NCI-H345 treated with DMSO at 0.1 percent for 48 hours (cell line): ENCODE data around the gene PACSIN3.
"Not testable (repeated sequence)": the region's sequence is repeated elsewhere in the genome, so short reads cannot be mapped to it uniquely, and the experiment has no call there.

ENCODE experiments used
- DNase-seq: peaks from one replicate; lab custom pipeline; 2025; ENCODE audit not compliant: unreplicated experiment; lab: John Stamatoyannopoulos, UW

PACSIN3 gene

GRCh38 chr11:47186076-47186699 lies at the start of gene PACSIN3:
TSS of gene PACSIN3 (minus strand) at chr11:47186434. CDS start at chr11:47182727, 3,707 bp downstream.
- no peak for DNase-seq

GRCh38 chr11:47235163-47235562 lies 48.9 kb upstream of the PACSIN3 start:
- no peak for DNase-seq

- DNase-seq: no peak
Observed at GRCh38 chr11:47234669-47235100, 48.5 kb upstream of the PACSIN3 start.

GRCh38 chr11:47233989-47234668 lies 47.9 kb upstream of the PACSIN3 start:
- no peak for DNase-seq

GRCh38 chr11:47233051-47233450 lies 46.8 kb upstream of the PACSIN3 start:
- DNase-seq: no peak

GRCh38 chr11:47229161-47229560 lies 42.9 kb upstream of the PACSIN3 start:
- no peak for DNase-seq

GRCh38 chr11:47225552-47226400 lies 39.5 kb upstream of the PACSIN3 start:
- no peak for DNase-seq

- no peak for DNase-seq
Observed at GRCh38 chr11:47222696-47223095, 36.5 kb upstream of the PACSIN3 start.

GRCh38 chr11:47220401-47220821 lies 34.2 kb upstream of the PACSIN3 start:
- DNase-seq: no peak

- no peak for DNase-seq
Observed at GRCh38 chr11:47216121-47216798, 30.0 kb upstream of the PACSIN3 start.

GRCh38 chr11:47215366-47215910 lies 29.2 kb upstream of the PACSIN3 start:
- DNase-seq: no peak

GRCh38 chr11:47213950-47214565 lies 27.8 kb upstream of the PACSIN3 start:
- DNase-seq: peak; percentile 90

- no peak for DNase-seq
Observed at GRCh38 chr11:47212938-47213337, 26.7 kb upstream of the PACSIN3 start.

GRCh38 chr11:47208628-47209027 lies 22.4 kb upstream of the PACSIN3 start:
- no peak for DNase-seq

GRCh38 chr11:47208008-47208552 lies 21.8 kb upstream of the PACSIN3 start:
- DNase-seq: not testable (repeated sequence)

- no peak for DNase-seq
Observed at GRCh38 chr11:47207459-47207858, 21.2 kb upstream of the PACSIN3 start.

- DNase-seq: not testable (repeated sequence)
Observed at GRCh38 chr11:47206577-47206976, 20.3 kb upstream of the PACSIN3 start.

GRCh38 chr11:47204637-47204989 lies 18.4 kb upstream of the PACSIN3 start:
- no peak for DNase-seq

GRCh38 chr11:47202576-47202975 lies 16.3 kb upstream of the PACSIN3 start:
- no peak for DNase-seq

- no peak for DNase-seq
Observed at GRCh38 chr11:47201015-47201414, 14.8 kb upstream of the PACSIN3 start.
